ENCODE results near the gene PKP2. TPM values are rescaled to one million over a fixed set of nuclear protein-coding genes. Genes with fewer than 3 reads are reported as not detected.

Gene PKP2
- total RNA-seq, 3 donors from 2014 or later, result 28.5 to 39.2 (median 32.5) TPM

GRCh38 chr12:32770141-32770540 is 126.4 kb downstream of the PKP2 start:
- Histone ChIP-seq H3K4me3 (no peak overlapping the region), H3K27ac (no peak overlapping the region), H3K9me3 (no peaks in the 10 kb centered on the region), H3K4me1 (no peaks in the 10 kb centered on the region), H3K36me3 (no peaks in the 10 kb centered on the region), H3K27me3 (peaks cover 0 to 6% of the 10 kb centered on the region in 2 donors)
- intact Hi-C loops (cut with DNase I; ENCODE audit: low total_unique reads), result loop anchor here (10.0 kb wide), 1 partner anchor 525 kb away; no protein-coding TSS in a partner anchor
- TF ChIP-seq POLR2AphosphoS5 (IDR thresholded peaks at IDR 0.05), result no peak
- no peak for TF ChIP-seq CTCF (IDR thresholded peaks at IDR 0.05)
- TF ChIP-seq POLR2A (IDR thresholded peaks at IDR 0.05), result no peak
- no peak for DNase-seq (ENCODE audit: low spot score in 2 of 2)

GRCh38 chr12:32768518-32768917 is 128.1 kb downstream of the PKP2 start:
- intact Hi-C loops (cut with DNase I; ENCODE audit: low total_unique reads), result no loop called here
- no peak for TF ChIP-seq CTCF (IDR thresholded peaks at IDR 0.05)
- no peak overlapping the region for H3K4me3 ChIP-seq
- no peaks in the 10 kb centered on the region for H3K9me3 ChIP-seq
- no peaks in the 10 kb centered on the region for H3K4me1 ChIP-seq
- no peak for DNase-seq (ENCODE audit: low spot score in 2 of 2)
- peaks cover 0 to 6% of the 10 kb centered on the region in 2 donors for H3K27me3 ChIP-seq
- no peak overlapping the region for H3K27ac ChIP-seq
- no peaks in the 10 kb centered on the region for H3K36me3 ChIP-seq

- DNase-seq (ENCODE audit: low spot score in 2 of 2), result no peak
- no peaks in the 10 kb centered on the region for H3K36me3 ChIP-seq
- H3K27me3 ChIP-seq, result peaks cover 0 to 6% of the 10 kb centered on the region in 2 donors
- intact Hi-C loops (cut with DNase I; ENCODE audit: low total_unique reads), result no loop called here
- TF ChIP-seq POLR2A (IDR thresholded peaks at IDR 0.05) (no peak), CTCF (IDR thresholded peaks at IDR 0.05) (no peak)
- H3K4me1 ChIP-seq, result no peaks in the 10 kb centered on the region
- no peak overlapping the region for H3K4me3 ChIP-seq
- no peak overlapping the region for H3K27ac ChIP-seq
- H3K9me3 ChIP-seq, result no peaks in the 10 kb centered on the region
These were observed 130.7 kb downstream of the PKP2 start for GRCh38 chr12:32765906-32766305.

GRCh38 chr12:32761716-32762115 is 134.9 kb downstream of the PKP2 start:
- H3K4me3 ChIP-seq, result no peak overlapping the region
- TF ChIP-seq POLR2A (IDR thresholded peaks at IDR 0.05) (no peak), CTCF (IDR thresholded peaks at IDR 0.05) (no peak), POLR2AphosphoS5 (IDR thresholded peaks at IDR 0.05) (no peak)

GRCh38 chr12:32757157-32757556 is 139.4 kb downstream of the PKP2 start:
- Histone ChIP-seq H3K27ac (no peak overlapping the region), H3K4me1 (peaks cover 3 to 5% of the 10 kb centered on the region in 2 donors), H3K36me3 (no peaks in the 10 kb centered on the region), H3K9me3 (no peaks in the 10 kb centered on the region), H3K27me3 (no peaks in the 10 kb centered on the region), H3K4me3 (no peak overlapping the region)
- DNase-seq (ENCODE audit: low spot score in 2 of 2), result no peak
- intact Hi-C loops (cut with DNase I; ENCODE audit: low total_unique reads), result loop anchor here (10.0 kb wide), 1 partner anchor 1268 kb away; the partner anchor contains the start of gene ALG10
- no peak for TF ChIP-seq POLR2AphosphoS5 (IDR thresholded peaks at IDR 0.05)

More at GRCh38 chr12:32761716-32762115, 134.9 kb downstream of the PKP2 start:
- Histone ChIP-seq H3K4me1 (no peaks in the 10 kb centered on the region), H3K36me3 (no peaks in the 10 kb centered on the region), H3K27me3 (no peaks in the 10 kb centered on the region), H3K27ac (no peak overlapping the region), H3K9me3 (no peaks in the 10 kb centered on the region)
- intact Hi-C loops (cut with DNase I; ENCODE audit: low total_unique reads), result no loop called here
- no peak for DNase-seq (ENCODE audit: low spot score in 2 of 2)

Measured in breast epithelium (tissue), 4 donors.